Adipose tissue (tissue), 3 donors: ENCODE measurements around the gene NDUFB8. TPM values are rescaled to one million over a fixed set of nuclear protein-coding genes. Genes with fewer than 3 reads are reported as not detected.

Source experiments
- H3K27ac ChIP-seq: one replicate; pipeline ENCODE4 v1.5.1; 2013; ENCODE audit warnings: low read depth, low read length
- WGBS, 3 donors: extraction: QIAGEN DNeasy Blood & Tissue Kit; methylation state at CpG; one replicate each; pipeline ENCODE4 v1.1.7; 2013; 5-methylcytosine and 5-hydroxymethylcytosine counted together
- polyA plus RNA-seq, 3 donors: library from polyadenylated mRNA; stranded (reverse); fragments of 200-250 nt; gene quantifications; one replicate each; pipeline ENCODE4 v1.2.3, GENCODE V29; 2013
- donor health status: healthy with polysubstance abuse.
- donor health status: Bipolar disorder and iron deficiency.
- donor health status: healthy.

The NDUFB8 gene
- polyA plus RNA-seq, 3 donors, result 140 to 379 (median 306) TPM

DNA sequence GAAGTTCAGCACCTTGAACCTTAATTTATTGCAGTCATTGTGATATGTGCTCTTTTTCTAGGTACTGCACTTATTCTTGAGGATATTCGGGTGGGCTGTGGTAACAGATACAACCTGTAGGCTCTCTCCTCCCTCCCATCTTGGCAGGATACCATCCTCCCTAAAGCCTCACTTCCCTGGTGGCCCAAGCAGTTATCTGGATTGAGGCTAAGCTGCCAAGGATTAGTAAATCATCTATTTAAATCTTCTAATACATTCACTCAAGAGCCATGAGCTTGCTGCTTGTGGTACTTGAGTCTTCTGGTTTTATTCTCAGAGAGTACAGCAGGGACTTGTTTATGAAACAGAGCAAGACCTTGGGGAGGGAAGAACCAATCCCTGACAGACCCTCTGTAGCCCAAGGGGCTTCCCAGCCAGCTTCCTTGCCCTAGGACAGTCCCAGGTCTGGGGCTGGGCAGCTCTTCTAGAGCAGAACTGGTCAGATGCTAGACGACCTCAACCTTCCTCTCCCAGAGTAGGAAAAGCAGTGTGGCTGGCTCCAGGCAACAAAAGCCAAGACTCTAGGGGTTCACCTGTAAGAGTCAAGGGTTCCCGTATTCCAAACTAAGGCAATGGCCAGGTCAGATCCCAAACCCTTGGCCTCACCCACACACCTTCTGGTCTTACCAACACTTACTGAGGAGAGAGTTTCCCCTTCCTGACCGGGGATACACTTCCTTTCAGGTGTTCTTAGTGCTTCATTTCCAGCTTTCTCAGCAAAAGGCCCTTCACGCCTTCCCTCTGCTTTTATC, 45.6 kb downstream of the NDUFB8 start:
- no peak overlapping the region for H3K27ac ChIP-seq
- 81 to 90% (median 84%) methylated on average over 5 of the region's 5 CpGs for WGBS, 3 donors

DNA sequence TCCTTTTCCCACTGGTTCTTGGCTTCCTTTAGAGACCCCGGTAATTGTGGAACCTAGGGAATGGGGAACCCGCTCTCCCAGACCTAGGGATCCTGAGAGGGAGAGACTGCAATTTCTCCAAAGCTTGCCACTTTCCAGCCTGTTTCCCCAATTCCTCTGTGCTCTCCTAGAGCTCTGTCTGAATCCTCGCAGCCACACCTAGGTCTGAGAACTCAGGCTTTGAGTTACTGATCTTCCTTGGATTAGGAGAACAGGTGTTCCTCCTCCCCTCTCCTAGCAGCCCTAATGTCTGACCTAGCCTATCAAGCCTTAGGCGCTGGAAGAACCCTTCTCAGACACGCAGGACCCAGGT, 46.9 kb downstream of the NDUFB8 start:
- 18 to 39% (median 34%) methylated on average over 5 of the region's 5 CpGs for WGBS, 3 donors
- no peak overlapping the region for H3K27ac ChIP-seq

DNA sequence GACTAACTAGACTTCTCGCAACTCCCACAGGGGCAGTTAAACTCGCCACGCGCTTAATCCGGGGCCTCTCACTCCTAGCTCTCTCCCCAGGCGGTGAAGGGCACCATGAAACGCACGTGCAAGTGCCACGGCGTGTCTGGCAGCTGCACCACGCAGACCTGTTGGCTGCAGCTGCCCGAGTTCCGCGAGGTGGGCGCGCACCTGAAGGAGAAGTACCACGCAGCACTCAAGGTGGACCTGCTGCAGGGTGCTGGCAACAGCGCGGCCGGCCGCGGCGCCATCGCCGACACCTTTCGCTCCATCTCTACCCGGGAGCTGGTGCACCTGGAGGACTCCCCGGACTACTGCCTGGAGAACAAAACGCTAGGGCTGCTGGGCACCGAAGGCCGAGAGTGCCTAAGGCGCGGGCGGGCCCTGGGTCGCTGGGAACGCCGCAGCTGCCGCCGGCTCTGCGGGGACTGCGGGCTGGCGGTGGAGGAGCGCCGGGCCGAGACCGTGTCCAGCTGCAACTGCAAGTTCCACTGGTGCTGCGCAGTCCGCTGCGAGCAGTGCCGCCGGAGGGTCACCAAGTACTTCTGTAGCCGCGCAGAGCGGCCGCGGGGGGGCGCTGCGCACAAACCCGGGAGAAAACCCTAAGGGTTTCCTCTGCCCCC, 47.4 kb downstream of the NDUFB8 start:
- WGBS, 3 donors, result 0 to 1% (median 0%) methylated on average over 58 to 59 of the region's 59 CpGs
- H3K27ac ChIP-seq, result no peak overlapping the region

DNA sequence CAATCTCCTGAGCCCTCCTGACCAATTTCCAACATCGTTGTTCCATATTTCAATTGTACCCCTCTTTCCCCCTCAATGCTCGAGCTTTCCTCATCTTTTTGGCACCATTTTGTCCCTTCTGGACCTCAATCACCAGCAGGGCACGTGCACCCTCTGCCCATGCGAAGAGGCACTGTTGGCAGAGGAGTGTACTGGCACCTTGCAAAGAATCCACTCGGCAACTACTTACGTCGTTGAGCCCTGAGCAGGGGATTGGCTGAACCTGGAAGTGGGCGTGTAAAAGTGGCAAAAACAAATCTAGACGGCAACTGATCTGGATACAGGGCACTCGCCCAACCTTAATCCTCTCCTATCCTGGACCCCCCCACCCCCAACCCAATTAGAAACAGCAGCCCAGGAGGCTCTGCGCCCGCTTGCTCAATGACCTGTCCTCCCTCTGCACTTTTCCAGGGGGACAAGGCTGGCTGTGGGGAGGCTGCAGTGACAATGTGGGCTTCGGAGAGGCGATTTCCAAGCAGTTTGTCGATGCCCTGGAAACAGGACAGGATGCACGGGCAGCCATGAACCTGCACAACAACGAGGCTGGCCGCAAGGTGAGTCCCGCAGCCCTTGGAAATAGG, 48.1 kb downstream of the NDUFB8 start:
- no peak overlapping the region for H3K27ac ChIP-seq
- whole genome bisulfite sequencing, 3 donors, result 1 to 3% (median 3%) methylated on average over 19 of the region's 19 CpGs

DNA sequence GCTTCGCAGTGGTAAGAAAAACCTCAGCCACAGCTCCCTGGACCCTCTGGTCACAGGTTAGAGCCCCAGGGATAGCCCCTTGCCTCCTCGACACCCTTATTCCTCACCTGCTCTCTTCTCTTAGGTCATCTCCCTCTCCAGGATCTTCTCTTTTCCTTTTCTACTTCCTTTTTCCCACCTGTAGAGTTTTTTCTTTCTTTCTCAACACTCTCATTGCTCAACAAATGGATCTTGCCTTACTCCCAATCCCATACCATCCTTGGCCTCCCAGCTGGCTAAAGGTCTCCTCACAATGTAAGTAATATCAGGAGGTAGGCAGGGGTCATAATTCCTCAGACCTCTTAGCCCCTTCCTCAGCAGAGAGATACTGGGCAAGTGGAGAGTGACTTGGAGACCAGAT, 49.7 kb downstream of the NDUFB8 start:
- 71 to 82% (median 74%) methylated on average over 2 of the region's 2 CpGs for WGBS, 3 donors

DNA sequence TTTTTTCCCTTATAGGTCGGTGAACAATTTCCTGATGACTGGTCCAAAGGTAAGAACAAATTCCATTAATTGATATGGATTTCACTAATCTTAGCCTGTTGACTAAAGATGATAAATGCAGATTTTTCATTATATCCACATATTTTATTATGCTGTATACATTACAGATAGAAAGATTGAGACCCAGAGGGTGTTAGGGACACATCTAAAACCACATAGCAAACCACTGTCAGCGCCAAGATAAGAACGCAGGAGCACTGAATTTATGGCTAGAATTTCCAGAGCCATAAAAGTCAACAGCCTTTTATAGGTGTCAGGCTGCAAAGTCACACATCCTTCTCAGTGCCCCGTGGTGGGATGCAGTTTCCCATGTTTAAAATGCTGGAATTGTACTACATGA, 50.6 kb downstream of the NDUFB8 start:
- H3K27ac ChIP-seq, result no peak overlapping the region
- 23 to 53% (median 46%) methylated on average over 4 of the region's 4 CpGs for WGBS, 3 donors

More for the DNA sequence above, 49.7 kb downstream of the NDUFB8 start:
- H3K27ac ChIP-seq, result no peak overlapping the region

DNA sequence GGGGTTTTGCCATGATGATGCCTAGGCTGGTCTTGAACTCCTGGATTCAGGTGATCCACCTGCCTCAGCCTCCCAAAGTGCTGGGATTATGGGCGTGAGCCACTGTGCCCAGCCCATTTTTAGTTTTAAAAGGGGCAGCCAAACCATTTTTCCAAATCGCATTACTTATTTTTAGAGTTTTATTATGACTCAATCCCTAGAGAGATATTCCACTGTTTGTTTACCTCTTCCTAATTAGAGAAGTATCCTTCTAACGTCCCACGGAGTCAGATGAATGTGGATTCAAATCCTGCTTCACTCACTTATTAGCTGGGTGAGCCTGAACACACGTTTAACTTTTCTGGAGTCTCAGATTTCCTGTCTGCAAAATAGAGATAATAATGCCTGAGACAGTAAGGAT, 51.7 kb downstream of the NDUFB8 start:
- WGBS, 3 donors, result 26 to 43% (median 39%) methylated on average over 5 of the region's 5 CpGs
- H3K27ac ChIP-seq, result no peak overlapping the region

Other genes with a start within 250 kb of the NDUFB8 start
- 10 to 100 TPM; 18.4 to 53.8 (median 30.4) TPM for gene BLOC1S2, start 243.2 kb downstream of the NDUFB8 start, polyA plus RNA-seq
- gene PKD2L1, start 199.6 kb downstream of the NDUFB8 start, polyA plus RNA-seq, result under 1 TPM in 1 of 3 donors, not detected in 2; 0.34 TPM
- 100 to 1,000 TPM; 132 to 934 (median 391) TPM for gene SCD, start 182.6 kb downstream of the NDUFB8 start, polyA plus RNA-seq
- gene WNT8B, start 66.9 kb downstream of the NDUFB8 start, polyA plus RNA-seq, result under 1 TPM in 2 of 3 donors, not detected in 1; 0.03 to 0.21 TPM
- 1 to 10 TPM; 3.1 to 9.5 (median 8.3) TPM for gene SEC31B, start 10.0 kb downstream of the NDUFB8 start, polyA plus RNA-seq
- gene HIF1AN, start 6.1 kb upstream of the NDUFB8 start, polyA plus RNA-seq, result 1 to 10 TPM; 4.8 to 9.4 (median 7.3) TPM
- gene PAX2, start 215.7 kb upstream of the NDUFB8 start, polyA plus RNA-seq, result under 1 TPM in 1 of 3 donors, not detected in 2; 0.17 TPM